Body of pancreas (tissue), 4 donors: ENCODE data around the gene OXTR. TPM values are rescaled to one million over a fixed set of nuclear protein-coding genes. Genes with fewer than 3 reads are reported as not detected.

Experiments used
- ATAC-seq: fragments of 150-250 bp; one replicate; pipeline ENCODE4 v1.9.1; 2016
- DNase-seq, 4 donors: peaks; one replicate each; pipeline ENCODE4 v3.0.0-alpha.2; 2019
- H3K27ac ChIP-seq, 4 donors: fragments of 200-600 bp; sonication (generic); 1 replicate in 3 of 4; 2 replicates in 1 of 4; pipeline versions ENCODE4 v1.5.1 to v1.6.1; 2016 to 2019; ENCODE audit warnings: mild to moderate bottlenecking in 1 of 4, mixed read lengths in 1 of 4, moderate library complexity in 1 of 4
- H3K27me3 ChIP-seq, 2 donors: fragments of 200-600 bp; sonication (generic); one replicate each; pipeline ENCODE4 v1.6.0; 2016; ENCODE audit warnings: mild to moderate bottlenecking in 1 of 2
- H3K36me3 ChIP-seq, 2 donors: fragments of 200-600 bp; sonication (generic); replicated peaks in 1 of 2; 2 replicates each; pipeline ENCODE4 v1.5.1; 2016; ENCODE audit warnings: low read depth in 2 of 2; ENCODE audit not compliant: insufficient read depth in 1 of 2
- H3K4me1 ChIP-seq: fragments of 200-600 bp; sonication (generic); one replicate; pipeline ENCODE4 v1.6.0; 2016
- H3K4me3 ChIP-seq, 2 donors: fragments of 200-600 bp; sonication (generic); 1 replicate in 1 of 2; 2 replicates in 1 of 2; pipeline ENCODE4 v1.5.1; 2016 to 2019
- H3K9me3 ChIP-seq, 3 donors: fragments of 200-600 bp; sonication (generic); 1 replicate in 2 of 3; 2 replicates in 1 of 3; pipeline ENCODE4 v1.5.1; 2016
- POLR2A ChIP-seq, 3 donors: fragments of 450-650 bp; IDR thresholded peaks; one replicate each; pipeline ENCODE4 v1.6.1; 2016; ENCODE audit warnings: antibody characterized with exemption in 3 of 3, mild to moderate bottlenecking in 2 of 3
- WGBS, 2 donors: methylation state at CpG; one replicate each; pipeline ENCODE4 v1.1.5; 2017; 5-methylcytosine and 5-hydroxymethylcytosine counted together
- intact Hi-C: fragments of 100-400 bp; cut with DNase I; formaldehyde crosslinking; loops from one replicate; pipeline ENCODE4 v1.15.1; 2023
- total RNA-seq, 2 donors: library from RNA; depleted of rRNA; stranded (reverse); fragments of >200 nt; gene quantifications; one replicate each; pipeline ENCODE4 v1.1.0, GENCODE V29; 2016
- TF ChIP-seq, protein P1 (sequence below), 7 experiments: fragments of 450-650 bp in 4 of 7; fragments of 200-600 bp in 3 of 7; sonication (generic) in 3 of 7; IDR thresholded peaks; one replicate each; pipeline ENCODE4 v1.5.1; 2016 to 2019; ENCODE audit warnings: antibody characterized with exemption in 7 of 7

The OXTR gene
- total RNA-seq, 2 donors from 2014 or later = 0.33 TPM; not detected in 1

DNA sequence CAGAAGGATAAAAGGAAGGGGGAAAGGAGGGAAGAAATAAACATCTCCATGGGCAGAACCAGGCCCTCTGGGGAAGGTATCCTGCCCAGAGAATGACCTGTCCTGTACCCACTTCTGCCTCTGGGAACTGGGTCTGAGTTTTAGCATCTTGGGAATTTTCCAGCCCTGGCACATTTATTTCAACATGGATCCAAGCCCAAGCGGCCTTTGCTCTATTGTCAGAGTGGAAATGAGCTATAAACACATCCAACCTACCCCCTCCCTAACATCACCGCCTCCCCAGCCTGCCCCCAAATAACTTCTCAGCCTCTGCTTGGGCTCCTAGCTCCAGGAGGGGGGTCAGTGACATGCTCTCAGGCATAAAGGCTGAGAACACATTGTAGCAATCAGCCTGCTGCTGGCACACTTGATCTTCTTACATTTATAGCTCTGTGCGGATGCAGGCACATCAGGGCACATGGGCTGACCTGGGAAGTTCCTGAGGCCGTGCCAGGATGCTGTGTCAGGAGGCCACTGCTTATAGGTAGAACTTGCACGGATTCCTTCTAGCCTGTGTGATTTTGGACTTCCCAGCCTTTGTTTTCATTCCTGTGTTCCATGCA lies 4.6 kb upstream of the OXTR start:
- no peak overlapping the region for H3K27ac ChIP-seq
- TF ChIP-seq POLR2A (IDR thresholded peaks at IDR 0.05) = no peak
- TF ChIP-seq, protein P1, sequence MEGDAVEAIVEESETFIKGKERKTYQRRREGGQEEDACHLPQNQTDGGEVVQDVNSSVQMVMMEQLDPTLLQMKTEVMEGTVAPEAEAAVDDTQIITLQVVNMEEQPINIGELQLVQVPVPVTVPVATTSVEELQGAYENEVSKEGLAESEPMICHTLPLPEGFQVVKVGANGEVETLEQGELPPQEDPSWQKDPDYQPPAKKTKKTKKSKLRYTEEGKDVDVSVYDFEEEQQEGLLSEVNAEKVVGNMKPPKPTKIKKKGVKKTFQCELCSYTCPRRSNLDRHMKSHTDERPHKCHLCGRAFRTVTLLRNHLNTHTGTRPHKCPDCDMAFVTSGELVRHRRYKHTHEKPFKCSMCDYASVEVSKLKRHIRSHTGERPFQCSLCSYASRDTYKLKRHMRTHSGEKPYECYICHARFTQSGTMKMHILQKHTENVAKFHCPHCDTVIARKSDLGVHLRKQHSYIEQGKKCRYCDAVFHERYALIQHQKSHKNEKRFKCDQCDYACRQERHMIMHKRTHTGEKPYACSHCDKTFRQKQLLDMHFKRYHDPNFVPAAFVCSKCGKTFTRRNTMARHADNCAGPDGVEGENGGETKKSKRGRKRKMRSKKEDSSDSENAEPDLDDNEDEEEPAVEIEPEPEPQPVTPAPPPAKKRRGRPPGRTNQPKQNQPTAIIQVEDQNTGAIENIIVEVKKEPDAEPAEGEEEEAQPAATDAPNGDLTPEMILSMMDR (IDR thresholded peaks at IDR 0.05) = no peak
- intact Hi-C loops = no loop called here
- no peak for DNase-seq
- no peak overlapping the region for H3K4me3 ChIP-seq
- peaks cover 6% of the 10 kb centered on the region for H3K4me1 ChIP-seq
- WGBS, 2 donors = 67 to 81% methylated on average over 4 to 5 of the region's 5 CpGs
- H3K9me3 ChIP-seq = no peaks in the 10 kb centered on the region
- peaks cover 0 to 6% of the 10 kb centered on the region in 2 donors for H3K27me3 ChIP-seq
- no peak for ATAC-seq
- no peaks in the 10 kb centered on the region for H3K36me3 ChIP-seq

DNA sequence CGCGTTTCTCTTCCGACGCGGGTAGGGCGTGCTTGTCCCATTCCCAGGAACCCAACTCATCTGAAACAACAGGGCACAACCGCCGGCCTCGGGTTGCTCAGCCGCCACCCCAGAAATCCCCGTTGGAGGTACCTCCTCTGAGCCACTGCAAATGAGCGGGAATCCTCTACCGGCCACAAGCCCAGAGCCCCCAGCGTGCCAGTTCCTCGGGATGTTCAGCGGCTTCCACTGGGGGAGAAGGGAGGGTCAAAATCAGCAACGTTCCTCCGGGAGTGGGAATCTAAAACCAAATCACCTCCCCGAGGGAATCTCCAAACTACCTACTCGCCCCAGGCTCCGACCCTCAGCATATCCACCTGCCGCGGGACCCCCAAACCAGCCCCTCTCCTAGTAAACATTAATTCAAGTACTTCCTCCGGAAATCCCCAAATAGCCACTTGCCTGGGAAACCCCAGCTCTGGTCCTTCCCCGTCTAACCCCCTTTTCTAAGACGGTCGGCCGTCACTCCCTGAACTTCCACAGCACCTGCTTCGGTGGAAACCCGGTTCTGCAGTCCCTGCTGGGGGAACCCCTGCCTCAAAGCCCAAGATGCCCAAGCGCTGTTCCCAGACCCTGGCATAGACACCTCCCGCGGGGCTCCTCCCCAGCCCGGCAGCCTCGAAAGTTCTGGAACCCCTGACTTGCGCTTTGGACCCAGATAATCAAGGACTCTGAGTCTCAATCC lies 887 bp downstream of the OXTR start:
- Histone ChIP-seq H3K27me3 (peaks cover 0 to 10% of the 10 kb centered on the region in 2 donors), H3K4me3 (no peak overlapping the region), H3K27ac (no peak overlapping the region), H3K36me3 (no peaks in the 10 kb centered on the region), H3K4me1 (peaks cover 26% of the 10 kb centered on the region), H3K9me3 (no peaks in the 10 kb centered on the region)
- ATAC-seq (no peak), DNase-seq (no peak)
- no peak for TF ChIP-seq POLR2A (IDR thresholded peaks at IDR 0.05)
- TF ChIP-seq, protein P1 (IDR thresholded peaks at IDR 0.05) = no peak
- intact Hi-C loops = no loop called here
- 4 to 15% methylated on average over 10 to 36 of the region's 36 CpGs for WGBS, 2 donors

DNA sequence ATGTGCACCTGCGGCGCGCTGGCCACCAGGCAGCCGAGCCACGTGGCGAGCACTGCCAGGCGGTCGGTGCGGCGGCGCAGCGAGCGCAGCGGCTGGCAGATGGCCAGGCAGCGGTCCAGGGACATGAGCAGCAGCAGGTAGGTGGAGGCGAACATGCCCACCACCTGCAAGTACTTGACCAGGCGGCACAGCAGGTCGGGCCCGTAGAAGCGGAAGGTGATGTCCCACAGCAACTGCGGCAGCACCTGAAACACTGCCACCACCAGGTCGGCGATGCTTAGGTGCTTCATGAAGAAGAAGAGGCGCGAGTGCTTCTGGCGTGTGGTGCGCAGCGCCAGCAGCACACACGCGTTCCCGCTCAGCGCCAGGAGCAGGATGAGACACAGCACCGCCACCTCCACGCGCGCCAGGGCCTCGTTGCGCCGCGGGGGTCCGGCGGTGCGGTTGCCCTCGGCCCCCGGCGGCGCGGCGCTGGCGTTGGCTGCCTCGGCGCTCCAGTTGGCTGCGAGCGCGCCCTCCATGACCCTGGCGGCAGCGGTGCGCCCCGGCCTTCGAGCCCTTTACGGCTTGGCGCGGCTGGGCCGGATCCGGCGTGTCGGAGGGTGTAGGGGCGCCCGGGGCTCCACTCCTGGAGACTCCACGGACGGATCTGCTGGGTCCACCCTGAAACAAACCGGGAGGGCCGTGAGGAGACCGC lies 1.6 kb downstream of the OXTR start:
- peaks cover 0 to 10% of the 10 kb centered on the region in 2 donors for H3K27me3 ChIP-seq
- intact Hi-C loops = no loop called here
- peak; percentile 60 for ATAC-seq
- H3K9me3 ChIP-seq = no peaks in the 10 kb centered on the region
- no peak for TF ChIP-seq POLR2A (IDR thresholded peaks at IDR 0.05)
- TF ChIP-seq, protein P1 (IDR thresholded peaks at IDR 0.05) = peak in 5 of 7 experiments; percentile 4 to 26 (median 19)
- 2% methylated on average over 56 of the region's 74 CpGs; no CpG with 5 or more reads in 1 of the 2 donors for WGBS, 2 donors
- peak; percentile 36 to 53 (median 46) for DNase-seq
- H3K4me3 ChIP-seq = no peak overlapping the region
- peaks cover 26% of the 10 kb centered on the region for H3K4me1 ChIP-seq
- no peak overlapping the region for H3K27ac ChIP-seq
- no peaks in the 10 kb centered on the region for H3K36me3 ChIP-seq

DNA sequence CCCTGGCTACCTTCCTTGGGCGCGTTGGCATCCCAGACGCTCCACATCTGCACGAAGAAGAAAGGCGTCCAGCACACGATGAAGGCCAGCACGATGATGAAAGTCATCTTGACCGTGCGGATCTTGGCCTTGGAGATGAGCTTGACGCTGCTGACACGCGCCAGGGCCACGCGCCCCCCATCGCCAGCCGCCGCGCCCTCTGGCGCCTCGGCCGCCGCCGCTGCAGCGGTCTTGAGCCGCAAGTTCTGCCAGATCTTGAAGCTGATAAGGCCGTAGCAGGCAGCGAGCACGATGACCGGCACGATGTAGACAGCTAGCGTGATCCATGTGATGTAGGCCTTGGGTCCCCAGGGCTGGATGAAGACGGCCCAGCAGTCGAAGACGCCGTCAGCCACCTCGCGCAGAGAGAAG lies 2.2 kb downstream of the OXTR start:
- DNase-seq (no peak), ATAC-seq (no peak)
- H3K36me3 ChIP-seq = no peaks in the 10 kb centered on the region
- H3K9me3 ChIP-seq = no peaks in the 10 kb centered on the region
- peaks cover 26% of the 10 kb centered on the region for H3K4me1 ChIP-seq
- H3K27ac ChIP-seq = no peak overlapping the region
- no peak overlapping the region for H3K4me3 ChIP-seq
- WGBS, 2 donors = 15 to 30% methylated on average over 23 to 37 of the region's 37 CpGs
- TF ChIP-seq, protein P1 (IDR thresholded peaks at IDR 0.05) = no peak
- TF ChIP-seq POLR2A (IDR thresholded peaks at IDR 0.05) = no peak
- H3K27me3 ChIP-seq = peaks cover 0 to 10% of the 10 kb centered on the region in 2 donors
- intact Hi-C loops = no loop called here
